NCI-H2171 treated with DMSO at 0.1 percent for 48 hours (cell line): Measurements from ENCODE around the gene NFATC3.

Experiments
- DNase-seq: peaks from one replicate; lab custom pipeline; 2025; lab: John Stamatoyannopoulos, UW

NFATC3 gene

GRCh38 chr16:68073902-68074760, 11.0 kb upstream of the NFATC3 start:
- DNase-seq: no peak

- no peak for DNase-seq
Measured at GRCh38 chr16:68074850-68075555, 10.2 kb upstream of the NFATC3 start.

- DNase-seq: no peak
Measured at GRCh38 chr16:68075980-68076379, 9.2 kb upstream of the NFATC3 start.

GRCh38 chr16:68076560-68076959, 8.6 kb upstream of the NFATC3 start:
- DNase-seq: no peak

GRCh38 chr16:68077866-68078700, 7.1 kb upstream of the NFATC3 start:
- no peak for DNase-seq

- no peak for DNase-seq
Measured at GRCh38 chr16:68078701-68079375, 6.3 kb upstream of the NFATC3 start.

- no peak for DNase-seq
Measured at GRCh38 chr16:68079376-68079625, 5.9 kb upstream of the NFATC3 start.

GRCh38 chr16:68079626-68080344, 5.4 kb upstream of the NFATC3 start:
- DNase-seq: no peak

- no peak for DNase-seq
Measured at GRCh38 chr16:68081861-68082628, 3.1 kb upstream of the NFATC3 start.

GRCh38 chr16:68082629-68083238, 2.4 kb upstream of the NFATC3 start:
- DNase-seq: no peak

GRCh38 chr16:68083239-68083781, 1.9 kb upstream of the NFATC3 start:
- no peak for DNase-seq

- no peak for DNase-seq
Measured at GRCh38 chr16:68083861-68084503, 1.2 kb upstream of the NFATC3 start.

GRCh38 chr16:68084504-68085258, 489 bp upstream of the NFATC3 start:
- peak; percentile 97 for DNase-seq

- DNase-seq: peak; percentile 54
Measured at GRCh38 chr16:68086336-68086841, 1.2 kb downstream of the NFATC3 start.

- DNase-seq: peak; percentile 53
Measured at GRCh38 chr16:68086860-68087268, 1.7 kb downstream of the NFATC3 start.

- no peak for DNase-seq
Measured at GRCh38 chr16:68087688-68088087, 2.5 kb downstream of the NFATC3 start.

- no peak for DNase-seq
Measured at GRCh38 chr16:68088130-68088972, 3.2 kb downstream of the NFATC3 start.

- DNase-seq: no peak
Measured at GRCh38 chr16:68089067-68089466, 3.9 kb downstream of the NFATC3 start.
